NB4 (cell line): ENCODE results near the gene PDCD2.

Source experiments
- POLR2A ChIP-seq: IDR thresholded peaks from 2 replicates; pipeline ENCODE4 v1.6.1; 2011; ENCODE audit warnings: mild to moderate bottlenecking; ENCODE audit not compliant: insufficient read length; ENCODE audit errors: extremely low read depth
- TF ChIP-seq, protein P1 (sequence below): IDR thresholded peaks from one replicate; pipeline ENCODE4 v1.5.1; 2012; ENCODE audit warnings: low read depth, low read length
- TF ChIP-seq, protein P2 (sequence below): IDR thresholded peaks from 2 replicates; pipeline ENCODE4 v1.6.1; 2011; ENCODE audit warnings: low read depth, low read length

DNA sequence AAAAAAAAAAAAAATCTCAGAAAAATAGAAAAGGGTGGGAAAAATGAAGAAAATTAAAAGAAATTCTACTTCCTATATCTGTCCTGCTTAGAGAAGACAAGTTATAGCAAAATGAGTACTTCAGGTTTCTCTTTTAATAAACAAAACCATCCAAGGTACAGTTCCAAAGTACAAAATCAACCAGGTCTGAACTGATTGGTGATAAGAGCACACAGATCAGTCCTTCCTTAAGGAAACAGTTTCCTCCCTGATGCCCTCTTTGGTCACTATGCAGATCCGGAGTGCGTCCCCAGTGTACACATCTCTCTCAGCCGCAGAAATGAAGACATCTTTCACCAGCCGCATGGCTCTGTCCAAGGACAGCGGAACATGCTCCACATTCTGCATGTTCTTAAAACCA, 49.4 kb downstream of the PDCD2 start:
- TF ChIP-seq POLR2A: no peak
- TF ChIP-seq, protein P1, sequence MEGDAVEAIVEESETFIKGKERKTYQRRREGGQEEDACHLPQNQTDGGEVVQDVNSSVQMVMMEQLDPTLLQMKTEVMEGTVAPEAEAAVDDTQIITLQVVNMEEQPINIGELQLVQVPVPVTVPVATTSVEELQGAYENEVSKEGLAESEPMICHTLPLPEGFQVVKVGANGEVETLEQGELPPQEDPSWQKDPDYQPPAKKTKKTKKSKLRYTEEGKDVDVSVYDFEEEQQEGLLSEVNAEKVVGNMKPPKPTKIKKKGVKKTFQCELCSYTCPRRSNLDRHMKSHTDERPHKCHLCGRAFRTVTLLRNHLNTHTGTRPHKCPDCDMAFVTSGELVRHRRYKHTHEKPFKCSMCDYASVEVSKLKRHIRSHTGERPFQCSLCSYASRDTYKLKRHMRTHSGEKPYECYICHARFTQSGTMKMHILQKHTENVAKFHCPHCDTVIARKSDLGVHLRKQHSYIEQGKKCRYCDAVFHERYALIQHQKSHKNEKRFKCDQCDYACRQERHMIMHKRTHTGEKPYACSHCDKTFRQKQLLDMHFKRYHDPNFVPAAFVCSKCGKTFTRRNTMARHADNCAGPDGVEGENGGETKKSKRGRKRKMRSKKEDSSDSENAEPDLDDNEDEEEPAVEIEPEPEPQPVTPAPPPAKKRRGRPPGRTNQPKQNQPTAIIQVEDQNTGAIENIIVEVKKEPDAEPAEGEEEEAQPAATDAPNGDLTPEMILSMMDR: no peak
- TF ChIP-seq, protein P2, sequence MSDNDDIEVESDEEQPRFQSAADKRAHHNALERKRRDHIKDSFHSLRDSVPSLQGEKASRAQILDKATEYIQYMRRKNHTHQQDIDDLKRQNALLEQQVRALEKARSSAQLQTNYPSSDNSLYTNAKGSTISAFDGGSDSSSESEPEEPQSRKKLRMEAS: no peak
